Right lobe of liver (tissue), 4 donors: ENCODE data around the gene OR52A5.

Experiments
- POLR2A ChIP-seq: fragments of 450-650 bp; IDR thresholded peaks from one replicate; pipeline ENCODE4 v1.6.1; 2017; ENCODE audit warnings: antibody characterized with exemption, mild to moderate bottlenecking
- TF ChIP-seq, protein P1 (sequence below), 4 donors: fragments of 200-600 bp in 3 of 4; fragments of 450-650 bp in 1 of 4; IDR thresholded peaks; one replicate each; pipeline versions ENCODE4 v1.5.1 to v1.8.0; 2016 to 2022; ENCODE audit warnings: antibody characterized with exemption in 4 of 4, mild to moderate bottlenecking in 2 of 4
- donor health status: DM: no; HTN: no; CAD: no.
- donor health status: DM: no; HTN: no; CAD: no.
- donor health status: DM: no; HTN: yes; CAD: no.

DNA sequence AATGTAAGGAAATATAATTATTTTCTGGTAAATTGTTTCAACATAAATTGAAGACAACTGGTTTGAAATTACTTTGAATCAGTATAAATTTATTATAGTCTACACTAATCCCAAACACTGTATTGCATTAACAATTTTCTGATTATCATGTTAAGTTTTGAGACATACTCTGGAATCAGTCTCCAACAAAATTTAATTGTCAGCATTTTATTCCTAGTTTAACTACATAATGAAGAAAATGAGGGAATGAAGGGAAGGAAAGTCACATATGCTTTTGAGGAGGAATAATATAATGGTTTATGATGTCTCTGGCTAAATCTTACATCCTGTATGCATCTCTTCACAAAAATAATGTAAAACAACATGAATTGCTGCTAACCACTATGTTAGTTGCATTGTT is 54.6 kb downstream of the OR52A5 start:
- TF ChIP-seq, protein P1, sequence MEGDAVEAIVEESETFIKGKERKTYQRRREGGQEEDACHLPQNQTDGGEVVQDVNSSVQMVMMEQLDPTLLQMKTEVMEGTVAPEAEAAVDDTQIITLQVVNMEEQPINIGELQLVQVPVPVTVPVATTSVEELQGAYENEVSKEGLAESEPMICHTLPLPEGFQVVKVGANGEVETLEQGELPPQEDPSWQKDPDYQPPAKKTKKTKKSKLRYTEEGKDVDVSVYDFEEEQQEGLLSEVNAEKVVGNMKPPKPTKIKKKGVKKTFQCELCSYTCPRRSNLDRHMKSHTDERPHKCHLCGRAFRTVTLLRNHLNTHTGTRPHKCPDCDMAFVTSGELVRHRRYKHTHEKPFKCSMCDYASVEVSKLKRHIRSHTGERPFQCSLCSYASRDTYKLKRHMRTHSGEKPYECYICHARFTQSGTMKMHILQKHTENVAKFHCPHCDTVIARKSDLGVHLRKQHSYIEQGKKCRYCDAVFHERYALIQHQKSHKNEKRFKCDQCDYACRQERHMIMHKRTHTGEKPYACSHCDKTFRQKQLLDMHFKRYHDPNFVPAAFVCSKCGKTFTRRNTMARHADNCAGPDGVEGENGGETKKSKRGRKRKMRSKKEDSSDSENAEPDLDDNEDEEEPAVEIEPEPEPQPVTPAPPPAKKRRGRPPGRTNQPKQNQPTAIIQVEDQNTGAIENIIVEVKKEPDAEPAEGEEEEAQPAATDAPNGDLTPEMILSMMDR (IDR thresholded peaks at IDR 0.05), result no peak
- no peak for TF ChIP-seq POLR2A
